Measurements from ENCODE around the gene PXN.
"Not testable (repeated sequence)": the region's sequence is repeated elsewhere in the genome, so short reads cannot be mapped to it uniquely, and the experiment has no call there.

The PXN gene

DNA sequence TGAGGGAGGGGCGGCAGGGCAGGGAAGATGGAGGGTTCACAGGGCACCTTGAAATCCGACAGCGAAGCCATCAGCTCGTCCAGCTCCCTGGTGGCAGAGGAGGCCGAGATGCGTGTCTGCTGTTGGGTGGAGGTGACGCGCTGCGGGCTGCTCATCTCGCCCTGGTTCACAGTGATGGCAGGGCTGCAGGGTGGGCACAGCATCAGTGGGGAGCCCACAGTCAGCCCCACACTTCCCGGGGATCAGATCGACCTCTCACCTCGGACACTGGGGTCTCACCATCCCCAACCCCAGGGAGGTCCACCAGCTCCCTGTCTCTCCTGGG is 44.0 kb downstream of the PXN start:
- H3K36me3 Mint-ChIP-seq, result peaks cover 52% of the 10 kb centered on the region
- DNase-seq, result no peak
- CTCF ChIA-PET, result interaction anchor here (1.2 to 14.9 kb wide), 3 partner anchors 9 to 39 kb away, joined by 4 to 773 read pairs (median 8); partner anchors contain the start of genes PXN and RPLP0
- no peaks in the 10 kb centered on the region for H3K27me3 Mint-ChIP-seq
- no peak overlapping the region for H3K27ac Mint-ChIP-seq
- H3K9me3 Mint-ChIP-seq, result no peaks in the 10 kb centered on the region
- no peak overlapping the region for H3K4me3 Mint-ChIP-seq
- H3K4me1 Mint-ChIP-seq, result peaks cover 18% of the 10 kb centered on the region

- Mint-ChIP-seq H3K27ac (no peak overlapping the region), H3K9me3 (no peaks in the 10 kb centered on the region), H3K36me3 (peaks cover 50% of the 10 kb centered on the region), H3K4me3 (no peak overlapping the region), H3K27me3 (no peaks in the 10 kb centered on the region), H3K4me1 (peaks cover 13% of the 10 kb centered on the region)
- DNase-seq, result no peak
- CTCF ChIA-PET, result interaction anchor here (1.2 to 14.9 kb wide), 3 partner anchors 9 to 40 kb away, joined by 4 to 773 read pairs (median 8); partner anchors contain the start of genes PXN and RPLP0
These were observed 44.5 kb downstream of the PXN start for GRCh38 chr12:120220838-120221575.

GRCh38 chr12:120218680-120219606 is 46.6 kb downstream of the PXN start:
- CTCF ChIA-PET, result interaction anchor here (1.4 to 14.9 kb wide), 4 partner anchors 10 to 42 kb away, joined by 3 to 773 read pairs (median 9); partner anchors contain the start of genes PXN and RPLP0
- H3K9me3 Mint-ChIP-seq, result no peaks in the 10 kb centered on the region
- no peak overlapping the region for H3K4me3 Mint-ChIP-seq
- no peak for DNase-seq
- H3K27me3 Mint-ChIP-seq, result no peaks in the 10 kb centered on the region
- peaks cover 51% of the 10 kb centered on the region for H3K36me3 Mint-ChIP-seq
- H3K27ac Mint-ChIP-seq, result no peak overlapping the region
- H3K4me1 Mint-ChIP-seq, result no peaks in the 10 kb centered on the region

GRCh38 chr12:120216742-120217605 is 48.6 kb downstream of the PXN start:
- H3K36me3 Mint-ChIP-seq, result peaks cover 49% of the 10 kb centered on the region
- H3K4me1 Mint-ChIP-seq, result no peaks in the 10 kb centered on the region
- H3K27me3 Mint-ChIP-seq, result no peaks in the 10 kb centered on the region
- CTCF ChIA-PET, result interaction anchor here (0.8 to 1.9 kb wide), 4 partner anchors 12 to 38 kb away, joined by 3 to 12 read pairs (median 3); no protein-coding TSS in a partner anchor
- H3K27ac Mint-ChIP-seq, result no peak overlapping the region
- DNase-seq, result no peak
- no peak overlapping the region for H3K4me3 Mint-ChIP-seq
- H3K9me3 Mint-ChIP-seq, result no peaks in the 10 kb centered on the region

GRCh38 chr12:120215766-120216735 is 49.5 kb downstream of the PXN start:
- no peak overlapping the region for H3K27ac Mint-ChIP-seq
- H3K4me1 Mint-ChIP-seq, result no peaks in the 10 kb centered on the region
- DNase-seq, result no peak
- H3K9me3 Mint-ChIP-seq, result no peaks in the 10 kb centered on the region
- H3K36me3 Mint-ChIP-seq, result peaks cover 56% of the 10 kb centered on the region
- no peaks in the 10 kb centered on the region for H3K27me3 Mint-ChIP-seq
- H3K4me3 Mint-ChIP-seq, result no peak overlapping the region
- CTCF ChIA-PET, result interaction anchor here (0.8 to 1.1 kb wide), 2 partner anchors 11 to 12 kb away, joined by 3 read pairs; no protein-coding TSS in a partner anchor

- no peaks in the 10 kb centered on the region for H3K4me1 Mint-ChIP-seq
- H3K36me3 Mint-ChIP-seq, result peaks cover 53% of the 10 kb centered on the region
- H3K27me3 Mint-ChIP-seq, result no peaks in the 10 kb centered on the region
- no peak overlapping the region for H3K27ac Mint-ChIP-seq
- CTCF ChIA-PET, result interaction anchor here (0.6 to 1.1 kb wide), 2 partner anchors 13 to 52 kb away, joined by 3 read pairs; no protein-coding TSS in a partner anchor
- no peak for DNase-seq
- no peaks in the 10 kb centered on the region for H3K9me3 Mint-ChIP-seq
- H3K4me3 Mint-ChIP-seq, result no peak overlapping the region
These were observed 50.2 kb downstream of the PXN start for GRCh38 chr12:120215357-120215735.

DNA sequence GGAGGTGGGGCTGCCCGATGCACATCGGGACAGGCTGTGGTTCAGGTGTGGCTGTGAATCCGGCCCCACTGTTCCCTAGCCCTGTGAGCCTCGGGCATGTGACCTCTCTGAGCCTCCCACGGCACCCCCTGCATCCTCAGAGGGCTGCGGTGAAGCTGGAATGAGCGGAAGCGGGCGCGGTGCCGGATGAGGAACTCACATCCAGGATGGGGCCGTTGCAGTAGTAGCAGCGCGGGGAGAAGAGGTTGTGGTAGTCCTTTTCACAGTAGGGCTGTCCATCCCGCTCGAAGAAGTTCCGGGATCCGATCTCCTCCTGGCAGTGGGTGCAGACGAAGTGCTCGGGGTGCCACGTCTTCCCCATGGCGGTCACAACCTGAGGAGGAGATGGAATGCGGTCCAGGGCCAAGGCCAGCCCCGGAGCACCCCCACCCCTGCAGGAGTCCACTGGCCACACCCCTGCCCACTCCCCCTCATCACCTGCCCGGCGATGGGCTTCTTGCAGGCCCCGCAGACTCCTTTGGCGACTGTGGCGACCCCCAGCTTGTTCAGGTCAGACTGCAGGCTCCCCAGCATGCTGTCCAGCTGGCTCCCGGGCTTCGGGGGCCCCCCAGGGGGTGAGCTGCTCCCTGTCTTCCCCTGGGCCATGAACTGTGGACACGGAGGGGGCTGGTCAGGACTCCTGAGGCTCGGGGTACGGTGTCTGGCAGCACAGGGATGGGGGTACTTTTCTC is 50.7 kb downstream of the PXN start:
- Mint-ChIP-seq H3K27ac (no peak overlapping the region), H3K4me3 (no peak overlapping the region), H3K9me3 (no peaks in the 10 kb centered on the region), H3K27me3 (no peaks in the 10 kb centered on the region), H3K36me3 (peaks cover 49% of the 10 kb centered on the region), H3K4me1 (no peaks in the 10 kb centered on the region)
- CTCF ChIA-PET, result interaction anchor here (0.6 to 1.1 kb wide), 2 partner anchors 13 to 52 kb away, joined by 3 read pairs; no protein-coding TSS in a partner anchor
- no peak for DNase-seq

- H3K4me3 Mint-ChIP-seq, result no peak overlapping the region
- no peak for DNase-seq
- no peaks in the 10 kb centered on the region for H3K9me3 Mint-ChIP-seq
- peaks cover 41% of the 10 kb centered on the region for H3K36me3 Mint-ChIP-seq
- CTCF ChIA-PET, result no interaction called here
- no peaks in the 10 kb centered on the region for H3K27me3 Mint-ChIP-seq
- H3K4me1 Mint-ChIP-seq, result no peaks in the 10 kb centered on the region
- H3K27ac Mint-ChIP-seq, result no peak overlapping the region
These were observed 51.8 kb downstream of the PXN start for GRCh38 chr12:120213758-120214157.

- H3K4me3 Mint-ChIP-seq, H3K4me1 Mint-ChIP-seq, H3K27me3 Mint-ChIP-seq, H3K9me3 Mint-ChIP-seq, H3K27ac Mint-ChIP-seq, CTCF ChIA-PET, DNase-seq: not testable (repeated sequence)
- H3K36me3 Mint-ChIP-seq, result peaks cover 39% of the 10 kb centered on the region
These were observed 52.3 kb downstream of the PXN start for GRCh38 chr12:120213182-120213581.

- Mint-ChIP-seq H3K4me1 (no peaks in the 10 kb centered on the region), H3K36me3 (peaks cover 43% of the 10 kb centered on the region), H3K4me3 (no peak overlapping the region), H3K27me3 (no peaks in the 10 kb centered on the region), H3K27ac (no peak overlapping the region), H3K9me3 (no peaks in the 10 kb centered on the region)
- no peak for DNase-seq
- CTCF ChIA-PET, result interaction anchor here (1.0 kb wide), 1 partner anchor 11 kb away, joined by 6 read pairs; the partner anchor contains the start of gene RPLP0
These were observed 53.2 kb downstream of the PXN start for GRCh38 chr12:120212301-120212700.

- CTCF ChIA-PET, result interaction anchor here (1.0 kb wide), 1 partner anchor 11 kb away, joined by 6 read pairs; the partner anchor contains the start of gene RPLP0
- no peak for DNase-seq
- no peaks in the 10 kb centered on the region for H3K9me3 Mint-ChIP-seq
- H3K27ac Mint-ChIP-seq, result no peak overlapping the region
- no peak overlapping the region for H3K4me3 Mint-ChIP-seq
- no peaks in the 10 kb centered on the region for H3K4me1 Mint-ChIP-seq
- peaks cover 45% of the 10 kb centered on the region for H3K36me3 Mint-ChIP-seq
- H3K27me3 Mint-ChIP-seq, result no peaks in the 10 kb centered on the region
These were observed 53.6 kb downstream of the PXN start for GRCh38 chr12:120211904-120212283.

- CTCF ChIA-PET, result interaction anchor here (1.6 kb wide), 1 partner anchor 10 kb away, joined by 5 read pairs; the partner anchor contains the start of gene RPLP0
- Mint-ChIP-seq H3K36me3 (peaks cover 45% of the 10 kb centered on the region), H3K27me3 (no peaks in the 10 kb centered on the region), H3K9me3 (no peaks in the 10 kb centered on the region), H3K4me3 (no peak overlapping the region), H3K27ac (peak overlapping the region; percentile 50), H3K4me1 (no peaks in the 10 kb centered on the region)
- no peak for DNase-seq
These were observed 54.2 kb downstream of the PXN start for GRCh38 chr12:120211243-120211903.

All from activated naive CD4-positive, alpha-beta T cell treated with anti-CD3 and anti-CD28 coated beads, Interleukin-2, amount 10 ng/mL, durations not matched to agents 7 days and 5 days (primary cell).